ENCODE measurements around the gene UBE3A. TPM values are rescaled to one million over a fixed set of nuclear protein-coding genes. Genes with fewer than 3 reads are reported as not detected.

UBE3A gene
- polyA plus RNA-seq, 1 donor: 120 TPM

DNA sequence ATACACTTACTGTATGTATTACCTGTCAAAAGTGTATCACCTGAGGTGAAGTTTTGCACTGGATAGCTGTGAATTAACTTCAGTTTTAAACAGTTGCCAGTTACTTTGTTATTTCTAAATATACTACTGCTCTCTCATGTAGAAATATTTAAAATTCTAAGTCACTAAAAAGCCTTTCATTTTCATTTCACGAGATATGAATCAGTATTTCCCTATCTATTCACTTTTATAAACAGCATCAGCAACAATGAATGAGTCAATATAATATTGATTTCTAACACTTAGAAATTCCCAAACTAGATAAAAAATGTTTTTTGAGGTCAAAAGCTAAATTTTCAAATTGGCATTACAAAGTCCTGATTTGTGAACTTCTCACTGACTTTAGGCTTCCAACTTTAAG is 32.6 kb downstream of the UBE3A start:
- DNase-seq: no peak

DNA sequence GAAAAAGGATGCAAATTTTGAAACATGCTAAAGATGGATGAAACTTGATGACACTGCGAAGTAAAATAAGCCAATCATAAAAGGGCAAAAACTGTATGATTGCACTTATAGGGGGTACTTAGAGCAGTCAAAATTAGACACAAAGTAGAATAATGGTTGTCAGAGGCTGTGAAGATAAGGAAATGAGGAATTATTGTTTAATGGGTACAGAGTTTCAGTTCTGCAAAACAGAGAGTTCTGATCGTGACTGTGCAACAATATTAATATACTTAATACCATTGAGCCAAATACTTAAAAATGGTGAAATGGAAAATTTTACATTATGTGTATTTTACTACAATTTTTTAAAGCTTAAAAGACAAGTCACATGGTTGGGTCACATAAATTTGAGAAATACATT is 35.1 kb downstream of the UBE3A start:
- DNase-seq: no peak

DNA sequence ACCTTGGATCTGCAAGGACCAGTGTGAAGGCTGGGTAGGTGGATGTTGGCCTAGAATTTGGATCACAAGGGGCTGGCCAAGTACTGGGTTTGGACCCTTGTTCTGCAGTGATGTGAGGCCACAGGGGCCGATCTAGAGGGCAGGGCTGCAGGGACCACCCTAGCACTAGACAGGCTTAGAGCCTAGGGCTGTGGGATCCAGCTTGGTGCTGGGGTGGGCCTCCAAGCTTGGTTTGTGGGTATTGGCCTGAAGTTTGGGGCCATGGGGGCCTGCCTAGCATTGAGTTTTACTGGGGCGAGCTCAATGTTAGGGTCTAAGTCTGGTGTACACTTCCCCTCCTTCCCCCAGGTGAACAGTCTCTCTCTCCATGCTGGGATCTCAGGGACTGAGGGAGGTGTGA is 36.5 kb downstream of the UBE3A start:
- DNase-seq: no peak

DNA sequence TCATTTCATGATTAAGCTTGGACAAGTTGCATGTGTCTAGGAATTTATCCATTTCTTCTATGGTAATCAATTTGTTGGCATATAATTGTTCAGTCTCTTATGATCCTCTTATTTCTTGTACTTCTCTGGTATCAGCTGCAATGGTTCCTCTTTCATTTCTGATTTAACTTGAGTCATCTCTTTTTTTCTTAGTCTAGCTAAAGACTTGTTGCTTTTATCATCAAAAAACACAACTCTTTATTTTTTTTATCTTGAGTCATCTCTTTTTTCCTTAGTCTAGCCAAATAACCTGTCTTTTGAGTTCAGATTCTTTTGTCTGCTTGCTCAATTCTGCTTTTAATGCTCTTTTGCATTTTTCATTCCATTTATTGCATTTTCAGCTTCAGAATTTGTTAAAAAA is 37.3 kb downstream of the UBE3A start:
- DNase-seq: no peak

DNA sequence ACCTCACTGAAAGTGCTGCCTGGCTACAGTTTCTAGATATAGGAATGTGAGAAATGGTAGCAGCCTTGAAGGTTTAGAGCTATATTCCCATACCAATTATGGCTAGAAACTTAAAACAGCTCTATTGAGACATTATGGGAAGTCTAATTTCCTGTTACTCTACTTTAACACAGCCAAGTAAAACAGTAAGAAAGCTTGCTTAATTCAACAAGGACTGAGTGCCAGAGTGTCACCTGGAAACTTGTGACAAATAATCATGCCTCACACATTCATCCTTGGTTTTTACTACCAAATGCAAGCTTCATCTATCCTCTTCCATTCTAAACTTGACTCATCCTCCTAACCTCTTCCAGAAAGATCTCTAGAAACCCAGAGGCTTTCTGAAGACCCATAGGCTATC is 41.7 kb downstream of the UBE3A start:
- no peak for DNase-seq

DNA sequence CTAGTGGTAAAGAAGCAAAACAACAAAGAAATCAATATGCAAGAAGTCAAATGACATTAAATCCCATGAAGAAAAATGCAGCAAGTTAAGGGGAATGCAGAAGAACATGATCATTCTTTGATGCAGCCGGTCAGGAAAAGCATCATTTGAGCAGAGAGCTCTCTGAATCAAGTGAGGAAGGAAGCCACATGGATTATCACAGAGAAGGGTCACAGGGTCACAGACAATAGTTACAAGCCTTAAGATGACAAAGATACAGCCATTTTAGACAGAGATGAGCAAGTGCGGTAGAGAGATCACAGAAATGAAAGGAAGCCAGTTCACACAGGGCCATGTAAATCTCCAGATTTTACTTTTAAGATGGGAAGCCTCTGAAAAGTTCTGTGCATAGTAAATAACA is 43.9 kb downstream of the UBE3A start:
- no peak for DNase-seq

DNA sequence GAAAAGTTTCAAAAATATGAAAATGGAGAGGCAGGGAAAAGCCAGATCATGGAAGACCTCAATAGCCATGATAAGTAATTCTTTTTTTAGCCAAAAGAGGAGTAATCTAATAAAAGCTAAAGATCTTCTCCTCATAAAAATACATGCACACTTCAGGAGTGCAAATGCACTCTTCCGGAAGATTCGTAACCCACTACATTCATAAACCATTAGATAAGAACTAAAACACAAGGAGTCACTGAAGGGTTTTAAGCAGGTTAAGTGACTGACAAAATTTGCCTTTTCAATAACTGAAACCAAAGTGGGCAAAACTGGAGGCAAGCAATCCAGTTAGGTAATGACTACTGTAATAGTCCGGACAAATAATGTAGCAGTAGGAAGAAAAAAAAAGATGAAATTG is 46.0 kb downstream of the UBE3A start:
- no peak for DNase-seq

DNA sequence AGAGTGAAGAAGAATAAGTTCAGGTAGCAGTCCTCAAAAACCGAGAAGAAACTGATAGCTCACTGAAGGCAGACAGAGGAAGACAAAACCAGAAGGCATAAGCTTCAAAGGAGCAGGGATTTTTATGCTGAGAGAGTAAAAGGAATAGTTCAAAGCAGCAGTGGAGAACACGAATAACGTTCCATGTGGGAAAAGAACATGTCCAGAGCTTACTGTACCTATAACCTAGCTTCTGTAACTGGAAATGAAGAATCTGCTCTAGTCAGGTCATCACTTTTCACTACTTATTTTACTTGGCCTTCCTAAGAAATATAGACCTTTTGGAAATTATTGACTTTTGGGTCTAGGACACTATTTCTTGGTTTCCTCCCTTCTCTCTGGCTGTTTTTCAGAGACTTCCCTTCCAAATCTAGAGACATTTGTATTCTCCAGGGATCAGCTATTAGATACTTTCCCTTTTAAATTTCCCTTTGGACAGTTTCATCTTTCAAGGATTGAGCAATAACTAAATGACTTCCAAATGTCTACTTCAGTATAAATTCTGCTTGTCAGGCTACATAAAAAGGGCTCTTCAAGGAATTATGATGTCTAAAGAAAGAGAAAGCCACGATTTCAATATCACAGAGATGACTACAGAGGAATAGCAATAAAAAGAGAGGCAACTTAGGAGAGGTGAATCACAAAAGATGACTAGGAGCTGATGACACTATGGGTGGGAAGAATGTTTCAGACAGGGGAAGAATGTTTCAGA is 46.7 kb downstream of the UBE3A start:
- no peak for DNase-seq

DNA sequence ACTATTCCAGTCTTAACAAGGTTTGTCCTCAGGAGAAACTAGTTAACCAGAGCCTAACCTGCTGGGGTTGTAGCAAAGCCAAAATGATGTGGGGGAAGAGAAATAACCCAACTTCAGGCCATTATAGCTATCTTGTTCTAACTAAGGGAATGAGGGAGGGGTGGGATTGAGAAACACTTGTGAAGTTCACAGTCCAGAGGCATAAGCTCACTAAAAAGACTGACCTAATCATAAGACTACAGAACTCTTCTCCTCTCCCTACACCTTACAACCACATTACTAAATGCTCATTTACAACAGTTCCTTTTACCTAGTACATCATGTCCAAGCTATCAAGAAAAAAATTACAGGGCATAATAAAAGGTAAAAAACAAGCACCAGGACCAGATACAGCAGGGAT is 52.8 kb downstream of the UBE3A start:
- no peak for DNase-seq

DNA sequence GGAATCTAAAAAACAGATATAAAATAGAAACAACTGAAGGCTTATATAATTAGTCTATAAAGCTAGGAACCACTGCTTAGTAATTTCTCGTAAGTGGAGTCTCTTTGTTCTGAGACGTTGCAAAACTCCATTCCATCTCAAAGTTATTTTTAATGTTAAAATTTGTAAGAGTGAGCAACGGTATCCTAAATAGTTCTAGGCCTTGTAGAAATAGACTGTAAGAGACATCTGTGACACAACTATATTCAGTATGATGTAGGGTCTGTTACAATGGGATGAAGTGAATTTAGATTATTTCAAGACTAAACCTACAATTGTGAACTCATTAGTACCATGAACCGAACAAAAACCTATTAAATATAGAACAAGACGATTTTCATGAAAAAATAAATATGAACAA is 57.2 kb downstream of the UBE3A start:
- DNase-seq: no peak

DNA sequence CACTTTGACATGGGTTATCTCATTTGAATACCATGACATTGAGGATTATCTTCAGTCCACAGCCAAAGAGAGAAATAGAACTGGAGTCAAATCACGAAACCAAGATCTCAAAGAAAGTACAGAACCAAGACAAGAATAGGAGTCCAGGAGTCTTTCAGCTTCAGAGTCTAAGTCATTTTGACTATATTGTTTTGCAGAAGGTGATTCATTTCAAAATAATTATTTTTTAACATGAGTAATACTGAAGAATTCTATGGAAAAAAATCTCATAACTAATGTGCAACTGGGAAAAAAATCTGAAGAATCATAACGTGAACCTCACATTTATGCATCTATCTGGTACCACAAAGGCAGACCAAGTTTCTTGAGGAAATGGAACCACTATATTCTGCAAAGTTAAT is 60.3 kb downstream of the UBE3A start:
- no peak for DNase-seq

DNA sequence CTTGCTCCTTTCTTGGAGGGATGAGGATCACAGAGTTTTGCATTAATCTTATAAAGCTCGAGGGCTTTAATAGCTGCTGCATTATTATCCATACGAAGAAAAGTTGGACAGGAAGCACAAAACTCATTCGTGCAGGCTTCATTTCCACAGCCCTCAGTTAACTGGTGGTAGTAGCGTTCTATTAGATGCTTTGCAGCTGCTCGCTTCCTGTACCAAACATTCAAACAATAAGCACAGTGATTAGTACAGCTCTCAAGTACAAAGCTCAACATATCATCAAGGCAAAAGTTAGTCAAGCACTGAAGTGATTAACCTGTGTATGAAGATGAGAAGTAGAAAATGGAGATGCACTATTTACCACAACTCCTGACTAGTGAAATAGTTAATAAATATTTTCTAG is 63.3 kb downstream of the UBE3A start:
- DNase-seq: peak; percentile 15

DNA sequence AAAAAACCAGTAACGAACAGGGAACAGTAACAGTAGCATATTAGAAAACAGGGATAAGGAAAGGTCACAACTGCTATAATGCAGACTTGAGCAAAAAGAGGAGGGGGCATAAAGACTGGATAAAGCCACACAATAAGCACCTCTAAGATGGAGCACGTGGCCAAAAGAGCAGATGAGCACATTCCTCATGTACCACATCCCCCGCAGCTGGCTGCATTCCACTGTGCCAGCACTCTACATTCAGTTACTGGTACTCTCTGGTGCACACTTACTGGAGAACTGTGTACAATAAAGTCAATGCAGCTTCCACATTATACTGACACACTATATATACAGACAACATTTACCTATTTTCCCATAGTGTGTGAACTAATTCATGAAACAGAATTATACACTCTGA is 64.7 kb downstream of the UBE3A start:
- no peak for DNase-seq

DNA sequence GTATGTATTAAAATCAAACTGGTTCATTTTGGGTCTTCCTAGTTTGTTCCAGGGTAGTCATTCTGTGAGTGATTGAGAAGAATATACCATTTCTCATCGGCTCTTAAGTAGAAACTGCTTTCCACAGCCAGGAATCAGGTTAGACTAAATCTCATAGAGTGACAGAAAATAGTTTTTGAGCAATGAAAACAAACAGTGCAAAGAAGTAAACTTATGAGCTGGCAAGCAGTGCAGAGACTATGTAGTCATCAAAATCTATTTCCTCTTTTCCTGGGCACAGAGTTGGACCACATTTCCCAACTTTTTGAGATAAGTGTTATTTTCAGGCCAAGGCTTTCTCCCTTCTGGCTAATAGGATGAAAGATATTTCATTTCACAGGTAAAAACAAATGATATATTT is 66.5 kb downstream of the UBE3A start:
- no peak for DNase-seq

DNA sequence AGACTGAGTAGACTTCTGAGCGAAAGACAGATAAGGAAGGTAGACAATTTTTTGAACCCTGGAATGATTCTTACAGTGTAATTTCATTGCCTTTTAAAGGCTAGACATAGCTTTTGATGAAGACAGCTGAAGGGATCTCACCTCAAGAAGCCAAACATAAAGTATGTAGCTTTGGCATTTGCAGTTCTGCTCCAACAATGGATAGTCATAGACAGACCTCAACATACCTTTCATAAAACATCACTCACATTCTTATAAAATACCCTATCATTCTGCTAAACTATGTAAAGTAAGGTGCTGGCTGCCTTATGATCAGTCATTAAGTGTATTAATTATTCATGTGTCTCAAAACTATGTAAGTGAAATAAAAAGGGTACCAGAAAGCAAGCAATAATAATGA is 70.0 kb downstream of the UBE3A start:
- no peak for DNase-seq

DNA sequence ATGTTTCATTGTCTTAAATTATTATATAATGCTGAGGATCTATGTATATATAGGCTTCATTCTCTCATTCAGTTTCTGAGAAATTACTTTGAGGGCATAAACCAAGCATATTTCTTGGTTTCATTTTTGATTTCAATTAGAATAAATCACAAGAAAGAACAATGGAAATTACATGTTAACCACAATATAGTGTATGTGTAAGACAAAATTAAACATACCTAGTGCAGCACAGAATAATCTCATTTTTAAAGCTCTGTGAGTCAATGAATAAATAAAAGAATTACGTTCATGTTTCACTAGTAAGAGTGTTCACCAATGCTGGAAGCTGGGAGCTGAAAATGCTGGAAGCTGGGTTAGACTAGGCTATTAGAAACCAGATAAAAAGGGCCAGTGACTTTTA is 72.8 kb downstream of the UBE3A start:
- DNase-seq: no peak

DNA sequence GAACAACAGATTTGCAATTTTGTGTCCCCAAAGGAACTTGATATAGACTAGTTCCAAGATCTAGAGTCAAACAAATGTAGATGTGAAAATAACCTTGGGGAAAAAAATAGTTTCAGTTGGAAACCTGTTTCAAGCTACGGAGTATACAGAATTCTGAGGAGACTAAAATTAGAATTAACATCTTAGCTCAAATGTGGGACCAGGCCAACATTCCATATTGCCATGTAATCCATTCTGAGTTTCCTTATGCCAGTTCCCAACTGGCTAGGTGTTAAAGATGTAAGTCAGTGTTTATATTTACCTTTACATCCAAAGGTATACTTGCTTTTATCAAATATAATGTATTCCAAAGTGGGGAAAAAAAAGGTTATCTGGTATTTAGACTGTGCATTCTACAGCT is 76.3 kb downstream of the UBE3A start:
- DNase-seq: no peak

DNA sequence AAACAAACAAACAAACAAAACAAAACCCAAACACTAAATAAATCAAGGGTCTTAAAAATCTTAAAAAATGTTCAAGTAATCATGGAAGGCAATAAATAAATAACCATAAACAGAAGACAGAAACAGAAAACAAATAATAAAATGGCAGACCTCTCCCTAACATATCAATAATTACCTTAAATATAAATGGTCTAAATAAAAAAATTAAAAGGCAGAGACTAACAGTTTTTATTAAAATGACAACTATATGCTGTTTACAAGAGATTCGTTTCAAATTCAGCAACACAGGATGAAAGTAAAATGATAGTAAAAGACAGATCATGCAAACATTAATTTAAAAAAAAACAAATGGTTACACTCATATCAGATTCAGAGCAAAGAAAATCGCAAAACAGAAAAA is 91.1 kb downstream of the UBE3A start:
- DNase-seq: no peak

DNA sequence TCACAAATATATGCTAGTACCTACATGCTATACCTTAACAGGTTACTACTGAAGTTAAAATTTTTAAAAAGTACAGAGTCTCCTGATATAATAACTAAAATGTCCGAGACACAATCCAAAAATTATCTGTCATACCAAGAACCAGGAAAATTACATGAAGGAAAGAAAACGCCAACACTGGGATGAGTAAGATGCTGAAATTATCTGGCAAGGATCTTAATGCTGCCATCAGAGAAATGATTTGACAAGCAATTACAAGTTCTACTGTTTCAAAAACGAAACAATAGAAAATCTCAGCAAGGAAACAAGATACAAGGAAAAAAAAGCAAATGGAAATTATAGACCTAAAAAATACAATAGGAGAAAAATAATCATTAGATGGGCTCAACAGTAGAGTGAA is 92.5 kb downstream of the UBE3A start:
- no peak for DNase-seq

DNA sequence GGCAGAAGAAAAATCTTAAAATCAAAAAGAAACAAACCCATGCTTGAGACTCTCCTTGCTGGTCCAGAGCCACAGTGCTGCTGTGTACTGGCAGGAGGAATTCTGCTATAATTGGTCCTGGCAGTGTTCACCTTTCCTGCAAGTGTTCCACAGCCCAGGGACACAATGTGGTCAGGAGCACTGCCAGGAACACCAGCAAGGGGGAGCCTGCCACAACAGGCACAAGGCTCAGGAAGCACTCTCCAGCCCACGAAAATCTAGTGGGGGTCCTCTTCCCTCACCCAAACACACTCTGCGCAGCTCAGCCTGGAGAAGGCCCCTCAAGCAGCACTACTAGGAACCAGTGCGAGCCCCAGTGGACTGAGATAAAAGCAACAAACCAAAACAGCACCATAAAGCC is 92.9 kb downstream of the UBE3A start:
- DNase-seq: no peak

DNA sequence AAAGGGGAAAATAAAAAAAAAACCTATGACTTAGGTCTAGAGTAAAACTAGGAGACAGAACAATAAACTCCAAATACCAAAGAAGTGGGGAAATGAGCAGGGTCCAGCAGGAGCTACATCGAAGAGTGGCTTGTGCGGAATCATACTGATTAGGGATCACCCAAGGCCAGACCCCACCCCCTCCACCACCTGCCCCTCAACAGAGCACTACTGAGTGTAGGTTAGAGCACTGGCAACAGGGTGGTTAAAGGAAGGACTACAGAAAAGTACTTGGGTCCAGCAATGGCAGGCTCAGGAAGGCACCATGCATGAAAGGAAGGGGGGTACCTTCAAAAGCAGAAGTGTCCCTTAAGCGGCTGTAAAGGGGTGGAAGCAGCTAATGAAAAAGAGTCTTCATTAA is 96.2 kb downstream of the UBE3A start:
- DNase-seq: no peak

DNA sequence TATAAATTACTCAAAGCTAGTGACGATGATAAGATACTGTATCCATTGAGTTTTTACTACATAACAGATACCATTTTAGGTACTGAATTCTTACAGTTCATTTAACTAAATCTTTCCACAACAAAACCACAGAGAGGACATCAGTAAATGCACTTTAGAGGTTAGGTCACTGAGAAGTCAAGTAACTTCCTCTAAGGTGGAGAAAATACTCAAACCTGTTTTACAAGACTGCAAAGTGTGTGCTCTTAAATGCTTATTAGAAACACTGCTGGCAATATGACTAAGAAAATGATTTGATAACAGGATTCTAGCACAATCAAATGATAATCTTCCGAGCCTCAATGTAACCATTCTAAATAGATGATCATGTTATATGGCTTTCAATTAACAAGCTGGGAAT is 99.4 kb downstream of the UBE3A start:
- DNase-seq: no peak

DNA sequence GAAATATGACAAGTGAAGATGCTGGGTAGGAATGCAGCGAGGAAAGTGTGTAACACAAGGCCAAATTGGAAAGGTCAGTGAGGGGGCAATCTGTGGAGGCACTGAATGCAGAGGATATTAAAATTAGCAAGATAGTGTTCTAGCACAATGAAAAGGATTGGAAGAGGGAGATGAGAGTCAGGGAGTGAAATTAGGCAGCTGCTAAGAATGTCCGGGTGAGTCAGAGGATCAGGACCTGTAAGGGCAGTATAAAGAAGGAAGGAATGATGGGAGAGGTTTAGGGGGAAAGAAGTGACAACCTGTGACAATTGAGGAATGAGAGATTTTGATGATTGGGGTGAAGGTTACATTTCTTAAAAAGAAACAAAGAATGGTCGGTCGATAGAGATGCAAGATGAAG is 103.5 kb downstream of the UBE3A start:
- no peak for DNase-seq

DNA sequence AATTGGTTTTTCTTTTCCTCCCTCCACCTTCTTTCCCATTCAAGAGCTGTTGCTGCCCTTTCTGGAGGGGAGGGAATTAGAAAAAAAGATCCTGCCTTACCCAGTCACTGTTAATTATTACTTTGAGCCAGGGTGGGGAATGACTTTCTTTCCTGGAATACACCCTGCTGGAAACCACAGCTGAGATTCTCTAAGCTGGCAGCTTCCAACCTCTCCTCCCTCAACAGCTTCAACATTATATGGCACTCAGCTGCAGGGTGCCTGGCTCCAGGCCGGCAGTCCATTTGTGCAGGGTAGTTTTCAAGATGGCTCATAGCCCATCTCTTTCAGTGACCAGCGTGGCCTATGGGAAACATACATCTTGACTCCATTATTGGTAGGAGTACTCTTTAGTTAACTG is 105.8 kb downstream of the UBE3A start:
- DNase-seq: no peak

DNA sequence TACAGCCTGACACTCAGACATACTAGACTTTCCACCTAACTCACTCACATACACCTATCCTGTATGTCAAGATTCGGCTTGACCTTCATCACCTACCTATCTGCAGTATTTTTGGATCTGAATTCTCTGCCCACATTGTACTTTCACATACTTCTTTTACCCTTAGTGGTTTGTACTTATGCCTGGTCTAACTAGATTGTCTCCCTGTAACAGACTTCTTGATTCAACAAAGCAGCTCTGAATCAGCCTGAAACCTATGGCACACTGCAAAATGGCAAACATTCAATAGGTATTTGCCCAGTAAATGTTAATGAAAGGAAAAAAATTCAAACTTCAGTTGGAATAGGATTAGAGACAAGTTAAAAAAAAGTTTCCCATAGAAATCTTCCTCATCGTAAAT is 106.5 kb downstream of the UBE3A start:
- no peak for DNase-seq

Measured in left kidney (tissue), 2 donors.